Transverse colon (tissue), 3 donors: ENCODE data around the gene NDUFB7.

Experiments used
- POLR2A ChIP-seq: fragments of 450-650 bp; IDR thresholded peaks from one replicate; pipeline ENCODE4 v1.6.1; 2016; ENCODE audit warnings: antibody characterized with exemption, mild to moderate bottlenecking, moderate library complexity
- TF ChIP-seq, protein P1 (sequence below), 5 experiments: fragments of 200-600 bp in 3 of 5; fragments of 450-650 bp in 2 of 5; sonication (generic) in 3 of 5; IDR thresholded peaks; 1 replicate in 2 of 5; 2 replicates in 3 of 5; pipeline ENCODE4 v1.5.1; 2016 to 2017; ENCODE audit warnings: antibody characterized with exemption in 5 of 5, inconsistent platforms in 3 of 5, mild to moderate bottlenecking in 2 of 5, moderate library complexity in 1 of 5

DNA sequence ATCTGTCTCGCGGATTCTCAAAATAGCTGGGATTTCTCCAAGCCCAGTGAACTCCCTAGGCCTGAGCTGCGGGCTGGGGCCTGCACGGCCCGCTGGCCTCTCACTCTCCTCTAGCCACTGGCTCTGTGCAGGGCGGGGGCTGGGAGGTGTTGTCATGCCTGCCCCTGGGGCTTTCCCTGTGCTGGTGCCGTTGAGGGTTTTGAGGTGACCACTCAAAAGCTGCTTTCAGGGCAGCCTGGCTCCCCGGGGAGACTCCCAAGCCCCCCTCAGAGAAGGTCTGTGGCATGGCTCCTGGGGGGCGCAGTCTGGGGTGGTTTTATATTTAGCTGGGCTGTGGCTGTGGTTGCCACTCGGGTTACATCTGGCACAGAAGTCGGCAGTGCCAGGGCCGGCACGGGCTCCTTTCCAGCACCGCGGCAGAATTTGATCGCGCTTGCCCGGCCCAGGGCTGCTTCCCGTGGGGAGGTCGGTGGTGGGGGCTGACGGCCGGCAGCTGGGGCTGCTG is 10.0 kb downstream of the NDUFB7 start:
- TF ChIP-seq, protein P1, sequence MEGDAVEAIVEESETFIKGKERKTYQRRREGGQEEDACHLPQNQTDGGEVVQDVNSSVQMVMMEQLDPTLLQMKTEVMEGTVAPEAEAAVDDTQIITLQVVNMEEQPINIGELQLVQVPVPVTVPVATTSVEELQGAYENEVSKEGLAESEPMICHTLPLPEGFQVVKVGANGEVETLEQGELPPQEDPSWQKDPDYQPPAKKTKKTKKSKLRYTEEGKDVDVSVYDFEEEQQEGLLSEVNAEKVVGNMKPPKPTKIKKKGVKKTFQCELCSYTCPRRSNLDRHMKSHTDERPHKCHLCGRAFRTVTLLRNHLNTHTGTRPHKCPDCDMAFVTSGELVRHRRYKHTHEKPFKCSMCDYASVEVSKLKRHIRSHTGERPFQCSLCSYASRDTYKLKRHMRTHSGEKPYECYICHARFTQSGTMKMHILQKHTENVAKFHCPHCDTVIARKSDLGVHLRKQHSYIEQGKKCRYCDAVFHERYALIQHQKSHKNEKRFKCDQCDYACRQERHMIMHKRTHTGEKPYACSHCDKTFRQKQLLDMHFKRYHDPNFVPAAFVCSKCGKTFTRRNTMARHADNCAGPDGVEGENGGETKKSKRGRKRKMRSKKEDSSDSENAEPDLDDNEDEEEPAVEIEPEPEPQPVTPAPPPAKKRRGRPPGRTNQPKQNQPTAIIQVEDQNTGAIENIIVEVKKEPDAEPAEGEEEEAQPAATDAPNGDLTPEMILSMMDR (IDR thresholded peaks at IDR 0.05), result no peak
- TF ChIP-seq POLR2A, result no peak
